Measurements from ENCODE around the gene ANKRD55.

ANKRD55 gene

GRCh38 chr5:56175021-56175420 is 58.1 kb downstream of the ANKRD55 start:
- in situ Hi-C loops (cut with HindIII; ENCODE audit: low sequenced_read_pairs) = loop anchor here (25.0 kb wide), 1 partner anchor 188 kb away; the partner anchor contains the start of gene IL6ST
- no peak overlapping the region for H3K4me3 ChIP-seq (ENCODE audit: low read depth, low read length)
- TF ChIP-seq CTCF (IDR thresholded peaks at IDR 0.05; ENCODE audit: low read depth, low read length, missing control alignments) = no peak
- DNase-seq (ENCODE audit: low read depth) = no peak

GRCh38 chr5:56172241-56172640 is 60.9 kb downstream of the ANKRD55 start:
- TF ChIP-seq CTCF (IDR thresholded peaks at IDR 0.05; ENCODE audit: low read depth, low read length, missing control alignments) = no peak
- in situ Hi-C loops (cut with HindIII; ENCODE audit: low sequenced_read_pairs) = no loop called here
- peak; percentile 49 for DNase-seq (ENCODE audit: low read depth)
- no peak overlapping the region for H3K4me3 ChIP-seq (ENCODE audit: low read depth, low read length)

GRCh38 chr5:56170557-56170956 is 62.6 kb downstream of the ANKRD55 start:
- peak; percentile 93 for DNase-seq (ENCODE audit: low read depth)
- no peak for TF ChIP-seq CTCF (IDR thresholded peaks at IDR 0.05; ENCODE audit: low read depth, low read length, missing control alignments)
- no peak overlapping the region for H3K4me3 ChIP-seq (ENCODE audit: low read depth, low read length)
- in situ Hi-C loops (cut with HindIII; ENCODE audit: low sequenced_read_pairs) = no loop called here

- in situ Hi-C loops (cut with HindIII; ENCODE audit: low sequenced_read_pairs) = no loop called here
- no peak overlapping the region for H3K4me3 ChIP-seq (ENCODE audit: low read depth, low read length)
- DNase-seq (ENCODE audit: low read depth) = no peak
- no peak for TF ChIP-seq CTCF (IDR thresholded peaks at IDR 0.05; ENCODE audit: low read depth, low read length, missing control alignments)
Observed at GRCh38 chr5:56169949-56170348, 63.2 kb downstream of the ANKRD55 start.

GRCh38 chr5:56169281-56169680 is 63.8 kb downstream of the ANKRD55 start:
- in situ Hi-C loops (cut with HindIII; ENCODE audit: low sequenced_read_pairs) = no loop called here
- no peak overlapping the region for H3K4me3 ChIP-seq (ENCODE audit: low read depth, low read length)
- TF ChIP-seq CTCF (IDR thresholded peaks at IDR 0.05; ENCODE audit: low read depth, low read length, missing control alignments) = no peak
- no peak for DNase-seq (ENCODE audit: low read depth)

- no peak for TF ChIP-seq CTCF (IDR thresholded peaks at IDR 0.05; ENCODE audit: low read depth, low read length, missing control alignments)
- DNase-seq (ENCODE audit: low read depth) = peak; percentile 18
- H3K4me3 ChIP-seq (ENCODE audit: low read depth, low read length) = no peak overlapping the region
- in situ Hi-C loops (cut with HindIII; ENCODE audit: low sequenced_read_pairs) = no loop called here
Observed at GRCh38 chr5:56168066-56168478, 65.1 kb downstream of the ANKRD55 start.

GRCh38 chr5:56167519-56167918 is 65.6 kb downstream of the ANKRD55 start:
- H3K4me3 ChIP-seq (ENCODE audit: low read depth, low read length) = no peak overlapping the region
- no peak for TF ChIP-seq CTCF (IDR thresholded peaks at IDR 0.05; ENCODE audit: low read depth, low read length, missing control alignments)
- DNase-seq (ENCODE audit: low read depth) = no peak
- in situ Hi-C loops (cut with HindIII; ENCODE audit: low sequenced_read_pairs) = no loop called here
